DOHH2 (cell line): Measurements from ENCODE around the gene ATG9B.

Experiments used
- H3F3A ChIP-seq: fragments of 200-600 bp; sonication (generic), shearing (Covaris generic); 2 replicates; pipeline ENCODE4 v1.6.0; 2016; ENCODE audit warnings: antibody characterized with exemption, mild to moderate bottlenecking; ENCODE audit not compliant: control insufficient read depth, insufficient read depth
- H3K27ac ChIP-seq: fragments of 200-600 bp; sonication (generic); 2 replicates; pipeline ENCODE4 v1.5.1; 2014; ENCODE audit warnings: low read depth, mild to moderate bottlenecking, low read length, moderate library complexity
- H3K27me3 ChIP-seq: fragments of 200-600 bp; sonication (generic); 2 replicates; pipeline ENCODE4 v1.6.1; 2014; ENCODE audit warnings: mild to moderate bottlenecking, low read length, mixed read lengths; ENCODE audit not compliant: control insufficient read depth
- H3K36me3 ChIP-seq: fragments of 200-600 bp; sonication (generic); 2 replicates; pipeline ENCODE4 v1.6.1; 2014; ENCODE audit warnings: mild to moderate bottlenecking, low read length, moderate library complexity, mixed read lengths; ENCODE audit not compliant: control insufficient read depth
- H3K4me1 ChIP-seq: fragments of 200-600 bp; sonication (generic); 2 replicates; pipeline ENCODE4 v1.6.1; 2014; ENCODE audit warnings: mild to moderate bottlenecking, low read length, mixed read lengths; ENCODE audit not compliant: control insufficient read depth
- H3K4me2 ChIP-seq: fragments of 200-600 bp; sonication (generic); 2 replicates; pipeline ENCODE4 v1.6.0; 2014; ENCODE audit warnings: mild to moderate bottlenecking, low read length, moderate library complexity
- H3K4me3 ChIP-seq: fragments of 200-600 bp; sonication (generic); 2 replicates; pipeline ENCODE4 v1.5.1; 2014; ENCODE audit warnings: mild to moderate bottlenecking, low read length, mixed read lengths
- H3K79me2 ChIP-seq: fragments of 200-600 bp; sonication (generic); 2 replicates; pipeline ENCODE4 v1.6.1; 2014; ENCODE audit warnings: mild to moderate bottlenecking, low read length, mixed read lengths; ENCODE audit not compliant: control insufficient read depth
- H3K9me2 ChIP-seq: fragments of 200-600 bp; sonication (generic); replicated peaks from 2 replicates; pipeline ENCODE4 v1.6.1; 2014; ENCODE audit warnings: mild to moderate bottlenecking, low read length, mixed read lengths; ENCODE audit not compliant: control insufficient read depth
- H3K9me3 ChIP-seq: fragments of 200-600 bp; sonication (generic); 2 replicates; pipeline ENCODE4 v1.6.1; 2014; ENCODE audit warnings: antibody characterized with exemption, low read length, mixed read lengths; ENCODE audit not compliant: control insufficient read depth, insufficient read depth
- H4K20me1 ChIP-seq: fragments of 200-600 bp; sonication (generic); 2 replicates; pipeline ENCODE4 v1.6.0; 2014; ENCODE audit warnings: low read depth, mild to moderate bottlenecking, antibody characterized with exemption, low read length, moderate library complexity; ENCODE audit not compliant: control insufficient read depth, insufficient read depth
- EZH2phosphoT487 ChIP-seq: fragments of 200-600 bp; sonication (generic); IDR thresholded peaks from 2 replicates; pipeline ENCODE4 v1.6.1; 2017; ENCODE audit warnings: borderline replicate concordance, mild to moderate bottlenecking, antibody characterized with exemption, low read length, moderate library complexity, mixed read lengths
- TF ChIP-seq, protein P1 (sequence below): fragments of 200-600 bp; sonication (generic); IDR thresholded peaks from one replicate; pipeline ENCODE4 v1.5.1; 2014; ENCODE audit warnings: antibody characterized with exemption, mild to moderate bottlenecking, low read depth, low read length; ENCODE audit not compliant: poor library complexity, severe bottlenecking

ATG9B gene

DNA sequence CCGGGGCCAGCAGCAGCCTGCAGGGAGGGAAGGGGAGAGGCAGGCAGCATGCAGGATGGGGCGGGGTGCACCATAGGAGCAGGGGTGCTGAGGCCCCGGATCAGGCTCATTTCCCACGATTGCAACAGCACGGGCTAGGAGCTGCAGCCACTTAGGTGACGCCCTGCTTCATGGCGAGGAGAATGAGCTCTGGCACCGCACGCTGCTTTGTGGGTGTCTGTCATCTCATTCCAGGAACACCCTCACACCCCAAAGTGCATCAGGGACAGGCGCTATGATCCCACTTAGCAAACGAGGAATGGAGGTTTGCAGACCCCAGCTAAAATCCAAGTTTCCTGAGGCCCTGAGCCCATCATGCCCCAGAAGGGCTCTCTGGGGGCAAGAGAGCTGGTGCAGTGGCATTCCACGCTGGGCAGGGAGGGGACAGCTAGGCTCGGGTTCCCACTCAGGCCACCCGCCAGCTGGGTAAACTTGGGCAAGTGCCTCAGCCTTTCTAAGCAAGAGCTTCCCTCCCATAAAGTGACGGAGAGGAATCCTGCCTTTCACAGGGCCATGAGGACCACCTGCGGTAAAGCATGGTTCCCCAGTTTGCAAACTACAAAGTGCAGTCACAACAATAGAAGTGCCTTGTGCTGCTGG, 55.4 kb downstream of the ATG9B start:
- Histone ChIP-seq H4K20me1 (no peaks in the 10 kb centered on the region; the same call in 1 of the 2 replicates), H3K27me3 (0 out of 2 replicates have a peak, but pooled peaks cover 14% of the 10 kb centered on the region)

DNA sequence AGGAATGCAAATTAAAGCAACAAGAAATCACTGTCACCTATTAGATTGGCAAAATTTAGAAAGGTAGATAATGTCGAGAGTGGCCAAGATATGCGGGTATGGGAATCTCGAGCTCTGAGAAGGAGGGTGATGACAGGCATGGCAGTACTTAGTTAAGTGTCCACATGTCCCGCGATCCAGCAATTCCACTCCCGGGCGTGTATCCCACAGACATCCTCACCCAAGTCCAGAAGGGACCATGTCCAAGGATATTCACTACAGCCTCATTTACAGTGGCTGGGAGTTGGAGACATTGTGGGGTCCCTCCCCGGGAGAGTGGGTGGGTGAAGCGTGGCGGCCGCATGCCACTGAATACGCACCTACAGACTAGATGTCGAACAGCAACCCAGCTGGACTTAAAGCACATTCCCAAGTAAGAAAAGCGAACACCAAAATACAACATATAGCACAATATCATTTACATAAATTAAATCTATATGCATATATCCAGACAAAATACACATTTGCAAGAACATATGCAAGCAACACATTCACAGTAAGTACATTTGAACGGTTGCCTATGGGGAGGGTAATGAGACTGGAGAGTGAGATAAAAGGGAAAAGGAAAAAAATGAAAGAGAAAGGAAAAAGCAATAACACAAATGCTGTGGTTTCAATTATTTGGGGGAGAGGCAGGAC, 56.1 kb downstream of the ATG9B start:
- Histone ChIP-seq H3K36me3 (no peaks in the 10 kb centered on the region), H3K27ac (no peak overlapping the region), H3K4me1 (peaks cover 4% of the 10 kb centered on the region; the same call in 1 of the 2 replicates), H3K27me3 (0 out of 2 replicates have a peak, but pooled peaks cover 14% of the 10 kb centered on the region), H3K9me2 (no peaks in the 10 kb centered on the region), H3K4me2 (no peak overlapping the region), H3K79me2 (no peaks in the 10 kb centered on the region), H3K4me3 (no peak overlapping the region), H3K9me3 (no peaks in the 10 kb centered on the region), H3F3A (no peaks in the 10 kb centered on the region; the same call in 1 of the 2 replicates), H4K20me1 (no peaks in the 10 kb centered on the region; the same call in 1 of the 2 replicates)
- TF ChIP-seq, protein P1, sequence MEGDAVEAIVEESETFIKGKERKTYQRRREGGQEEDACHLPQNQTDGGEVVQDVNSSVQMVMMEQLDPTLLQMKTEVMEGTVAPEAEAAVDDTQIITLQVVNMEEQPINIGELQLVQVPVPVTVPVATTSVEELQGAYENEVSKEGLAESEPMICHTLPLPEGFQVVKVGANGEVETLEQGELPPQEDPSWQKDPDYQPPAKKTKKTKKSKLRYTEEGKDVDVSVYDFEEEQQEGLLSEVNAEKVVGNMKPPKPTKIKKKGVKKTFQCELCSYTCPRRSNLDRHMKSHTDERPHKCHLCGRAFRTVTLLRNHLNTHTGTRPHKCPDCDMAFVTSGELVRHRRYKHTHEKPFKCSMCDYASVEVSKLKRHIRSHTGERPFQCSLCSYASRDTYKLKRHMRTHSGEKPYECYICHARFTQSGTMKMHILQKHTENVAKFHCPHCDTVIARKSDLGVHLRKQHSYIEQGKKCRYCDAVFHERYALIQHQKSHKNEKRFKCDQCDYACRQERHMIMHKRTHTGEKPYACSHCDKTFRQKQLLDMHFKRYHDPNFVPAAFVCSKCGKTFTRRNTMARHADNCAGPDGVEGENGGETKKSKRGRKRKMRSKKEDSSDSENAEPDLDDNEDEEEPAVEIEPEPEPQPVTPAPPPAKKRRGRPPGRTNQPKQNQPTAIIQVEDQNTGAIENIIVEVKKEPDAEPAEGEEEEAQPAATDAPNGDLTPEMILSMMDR = no peak
- no peak for TF ChIP-seq EZH2phosphoT487

More for the DNA sequence above, 55.4 kb downstream of the ATG9B start:
- Histone ChIP-seq H3F3A (no peaks in the 10 kb centered on the region; the same call in 1 of the 2 replicates), H3K9me3 (no peaks in the 10 kb centered on the region), H3K4me1 (peaks cover 6% of the 10 kb centered on the region), H3K79me2 (no peaks in the 10 kb centered on the region), H3K4me3 (no peak overlapping the region), H3K27ac (no peak overlapping the region), H3K4me2 (no peak overlapping the region), H3K36me3 (no peaks in the 10 kb centered on the region), H3K9me2 (no peaks in the 10 kb centered on the region)
- no peak for TF ChIP-seq EZH2phosphoT487
- TF ChIP-seq, protein P1 = no peak

DNA sequence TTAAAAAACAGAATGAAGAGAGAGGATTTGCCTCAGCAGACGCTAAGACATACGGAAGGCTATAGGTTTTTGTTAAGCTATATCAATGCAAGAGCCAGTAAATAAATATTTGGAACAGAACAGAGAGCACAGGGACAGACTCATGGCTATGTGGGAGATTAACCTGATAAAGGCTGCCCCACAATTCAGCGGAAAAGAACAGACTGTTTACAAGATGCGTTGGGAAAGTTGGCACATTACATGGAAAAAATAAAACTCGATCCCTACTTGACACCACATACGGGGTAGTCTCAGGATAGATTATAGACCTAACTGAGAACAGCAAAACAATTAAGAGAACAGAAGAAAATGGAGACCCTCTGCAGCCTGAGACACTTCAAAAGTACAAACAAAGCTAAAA, 56.9 kb downstream of the ATG9B start:
- TF ChIP-seq EZH2phosphoT487 = no peak
- TF ChIP-seq, protein P1 = no peak
- H3K4me1 ChIP-seq = peaks cover 4% of the 10 kb centered on the region; the same call in 1 of the 2 replicates
- H3K4me2 ChIP-seq = no peak overlapping the region
- no peaks in the 10 kb centered on the region for H3K36me3 ChIP-seq
- H3K9me2 ChIP-seq = no peaks in the 10 kb centered on the region
- no peaks in the 10 kb centered on the region; the same call in 1 of the 2 replicates for H4K20me1 ChIP-seq
- H3K79me2 ChIP-seq = no peaks in the 10 kb centered on the region
- no peak overlapping the region for H3K4me3 ChIP-seq
- H3K27ac ChIP-seq = no peak overlapping the region
- H3K9me3 ChIP-seq = no peaks in the 10 kb centered on the region
- no peaks in the 10 kb centered on the region for H3F3A ChIP-seq
- 0 out of 2 replicates have a peak, but pooled peaks cover 14% of the 10 kb centered on the region for H3K27me3 ChIP-seq
